ENCODE data around the gene SLC22A1. TPM values are rescaled to one million over a fixed set of nuclear protein-coding genes. Genes with fewer than 3 reads are reported as not detected.
A peak's percentile ranks its signal among the peaks of the same experiment; 100 is the strongest.

The SLC22A1 gene
- total RNA-seq, 2 experiments from 2014 or later, result 0.14 to 0.89 TPM

DNA sequence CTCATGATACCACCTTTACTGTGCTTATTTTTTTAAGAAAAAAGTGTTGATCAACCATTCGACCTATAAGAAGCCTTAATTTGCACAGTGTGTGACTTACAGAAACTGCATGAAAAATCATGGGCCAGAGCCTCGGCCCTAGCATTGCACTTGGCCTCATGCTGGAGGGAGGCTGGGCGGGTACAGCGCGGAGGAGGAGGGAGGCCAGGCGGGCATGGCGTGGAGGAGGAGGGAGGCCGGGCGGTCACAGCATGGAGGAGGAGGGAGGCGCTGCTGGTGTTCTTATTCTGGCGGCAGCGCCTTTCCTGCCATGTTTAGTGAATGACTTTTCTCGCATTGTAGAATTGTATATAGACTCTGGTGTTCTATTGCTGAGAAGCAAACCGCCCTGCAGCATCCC is 15.6 kb upstream of the SLC22A1 start:
- ChIA-PET POLR2A (no interaction called here), CTCF (no interaction called here)
- DNase-seq (no peak), ATAC-seq (ENCODE audit: poor library complexity) (no peak)
- Histone ChIP-seq H3K9me3 (ENCODE audit: control insufficient read depth in 1 of 2, insufficient read depth in 1 of 2, low read length in 2 of 2) (no peaks in the 10 kb centered on the region), H3K27me3 (ENCODE audit: control insufficient read depth in 1 of 2, insufficient read depth in 2 of 2, low read length in 2 of 2) (no peaks in the 10 kb centered on the region), H3K36me3 (ENCODE audit: insufficient read depth, low read length) (peaks cover 45% of the 10 kb centered on the region), H3K4me1 (ENCODE audit: insufficient read depth, low read length) (peaks cover 3% of the 10 kb centered on the region), H3K27ac (ENCODE audit: low read depth in 1 of 2, low read length in 2 of 2) (no peak overlapping the region), H3K4me3 (ENCODE audit: low read length) (no peak overlapping the region)
- Mint-ChIP-seq H3K27me3 (no peaks in the 10 kb centered on the region), H3K27ac (no peak overlapping the region), H3K36me3 (ENCODE audit: low read depth) (peaks cover 67% of the 10 kb centered on the region), H3K4me1 (ENCODE audit: low read depth) (peaks cover 10% of the 10 kb centered on the region), H3K9me3 (no peaks in the 10 kb centered on the region), H3K4me3 (no peak overlapping the region)
- intact Hi-C loops (cut with DNase I, micrococcal nuclease), result loop anchor here (10.0 kb wide), 1 partner anchor 241 kb away; no protein-coding TSS in a partner anchor
- TF ChIP-seq, protein P1, sequence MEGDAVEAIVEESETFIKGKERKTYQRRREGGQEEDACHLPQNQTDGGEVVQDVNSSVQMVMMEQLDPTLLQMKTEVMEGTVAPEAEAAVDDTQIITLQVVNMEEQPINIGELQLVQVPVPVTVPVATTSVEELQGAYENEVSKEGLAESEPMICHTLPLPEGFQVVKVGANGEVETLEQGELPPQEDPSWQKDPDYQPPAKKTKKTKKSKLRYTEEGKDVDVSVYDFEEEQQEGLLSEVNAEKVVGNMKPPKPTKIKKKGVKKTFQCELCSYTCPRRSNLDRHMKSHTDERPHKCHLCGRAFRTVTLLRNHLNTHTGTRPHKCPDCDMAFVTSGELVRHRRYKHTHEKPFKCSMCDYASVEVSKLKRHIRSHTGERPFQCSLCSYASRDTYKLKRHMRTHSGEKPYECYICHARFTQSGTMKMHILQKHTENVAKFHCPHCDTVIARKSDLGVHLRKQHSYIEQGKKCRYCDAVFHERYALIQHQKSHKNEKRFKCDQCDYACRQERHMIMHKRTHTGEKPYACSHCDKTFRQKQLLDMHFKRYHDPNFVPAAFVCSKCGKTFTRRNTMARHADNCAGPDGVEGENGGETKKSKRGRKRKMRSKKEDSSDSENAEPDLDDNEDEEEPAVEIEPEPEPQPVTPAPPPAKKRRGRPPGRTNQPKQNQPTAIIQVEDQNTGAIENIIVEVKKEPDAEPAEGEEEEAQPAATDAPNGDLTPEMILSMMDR (IDR thresholded peaks at IDR 0.05), result no peak

- Histone ChIP-seq H3K27ac (ENCODE audit: low read depth in 1 of 2, low read length in 2 of 2) (no peak overlapping the region), H3K36me3 (ENCODE audit: insufficient read depth, low read length) (peaks cover 38% of the 10 kb centered on the region), H3K4me1 (ENCODE audit: insufficient read depth, low read length) (peaks cover 3% of the 10 kb centered on the region), H3K9me3 (ENCODE audit: control insufficient read depth in 1 of 2, insufficient read depth in 1 of 2, low read length in 2 of 2) (no peaks in the 10 kb centered on the region), H3K27me3 (ENCODE audit: control insufficient read depth in 1 of 2, insufficient read depth in 2 of 2, low read length in 2 of 2) (no peaks in the 10 kb centered on the region), H3K4me3 (ENCODE audit: low read length) (no peak overlapping the region)
- H3K27me3 Mint-ChIP-seq, result no peaks in the 10 kb centered on the region
- no peak overlapping the region for H3K4me3 Mint-ChIP-seq
- no peak for DNase-seq
- TF ChIP-seq, protein P1 (IDR thresholded peaks at IDR 0.05), result no peak
- intact Hi-C loops (cut with DNase I, micrococcal nuclease), result loop anchor here (10.0 kb wide), 1 partner anchor 242 kb away; no protein-coding TSS in a partner anchor
- ChIA-PET CTCF (no interaction called here), POLR2A (no interaction called here)
- H3K4me1 Mint-ChIP-seq (ENCODE audit: low read depth), result peaks cover 10% of the 10 kb centered on the region
- no peak for ATAC-seq (ENCODE audit: poor library complexity)
- H3K9me3 Mint-ChIP-seq, result no peaks in the 10 kb centered on the region
- no peak overlapping the region for H3K27ac Mint-ChIP-seq
- peaks cover 60% of the 10 kb centered on the region for H3K36me3 Mint-ChIP-seq (ENCODE audit: low read depth)
Measured at GRCh38 chr6:160106701-160107100, 14.9 kb upstream of the SLC22A1 start.

DNA sequence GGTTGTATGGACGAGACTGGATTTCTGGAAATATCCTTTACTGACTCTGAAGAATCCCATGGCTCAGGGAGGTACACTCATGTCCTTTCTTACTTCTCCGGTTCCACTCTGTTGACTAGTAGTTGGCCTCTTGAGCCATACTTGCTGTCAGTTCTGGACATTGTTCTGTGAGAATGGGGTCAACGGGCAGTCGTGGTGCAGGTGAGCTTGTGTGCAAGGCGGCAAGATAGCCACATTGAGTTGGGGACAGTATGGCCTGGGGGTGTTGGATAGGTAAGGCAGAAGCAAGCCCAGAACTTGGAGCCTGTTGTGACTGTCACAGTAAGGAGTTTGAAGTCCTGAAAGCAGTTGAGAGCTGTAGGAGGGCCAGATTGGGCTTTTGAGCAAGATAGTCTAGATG is 13.5 kb upstream of the SLC22A1 start:
- peaks cover 54% of the 10 kb centered on the region for H3K36me3 Mint-ChIP-seq (ENCODE audit: low read depth)
- peaks cover 10% of the 10 kb centered on the region for H3K4me1 Mint-ChIP-seq (ENCODE audit: low read depth)
- peaks cover 26% of the 10 kb centered on the region for H3K36me3 ChIP-seq (ENCODE audit: insufficient read depth, low read length)
- no peak overlapping the region for H3K4me3 ChIP-seq (ENCODE audit: low read length)
- peaks cover 3% of the 10 kb centered on the region for H3K4me1 ChIP-seq (ENCODE audit: insufficient read depth, low read length)
- peak overlapping the region; percentile 66 for H3K27ac Mint-ChIP-seq
- intact Hi-C loops (cut with DNase I, micrococcal nuclease), result loop anchor here (10.0 kb wide), 1 partner anchor 243 kb away; no protein-coding TSS in a partner anchor
- no peak for ATAC-seq (ENCODE audit: poor library complexity)
- no peaks in the 10 kb centered on the region for H3K9me3 ChIP-seq (ENCODE audit: control insufficient read depth in 1 of 2, insufficient read depth in 1 of 2, low read length in 2 of 2)
- no peaks in the 10 kb centered on the region for H3K27me3 ChIP-seq (ENCODE audit: control insufficient read depth in 1 of 2, insufficient read depth in 2 of 2, low read length in 2 of 2)
- TF ChIP-seq, protein P1 (IDR thresholded peaks at IDR 0.05), result no peak
- H3K4me3 Mint-ChIP-seq, result no peak overlapping the region
- H3K9me3 Mint-ChIP-seq, result no peaks in the 10 kb centered on the region
- CTCF ChIA-PET, result no interaction called here
- DNase-seq, result no peak
- POLR2A ChIA-PET, result no interaction called here
- H3K27me3 Mint-ChIP-seq, result no peaks in the 10 kb centered on the region
- no peak overlapping the region for H3K27ac ChIP-seq (ENCODE audit: low read depth in 1 of 2, low read length in 2 of 2)

All from CD4-positive, alpha-beta T cell (primary cell).